Tibial nerve (tissue), 4 donors: ENCODE data around the gene ITGA8.

ENCODE experiments used
- EP300 ChIP-seq, 2 donors: sonication (generic); formaldehyde crosslinking; IDR thresholded peaks; one replicate each; pipeline ENCODE4 v1.6.1; 2017; ENCODE audit warnings: antibody characterized with exemption in 2 of 2, mild to moderate bottlenecking in 1 of 2
- POLR2A ChIP-seq, 2 donors: fragments of 450-650 bp; IDR thresholded peaks; one replicate each; pipeline ENCODE4 v1.6.1; 2017; ENCODE audit warnings: antibody characterized with exemption in 2 of 2, mild to moderate bottlenecking in 2 of 2, moderate library complexity in 2 of 2
- TF ChIP-seq, protein P1 (sequence below), 5 experiments: fragments of 200-600 bp in 3 of 5; fragments of 450-650 bp in 2 of 5; sonication (generic) in 3 of 5; IDR thresholded peaks; one replicate each; pipeline ENCODE4 v1.5.1; 2016 to 2019; ENCODE audit warnings: antibody characterized with exemption in 5 of 5, mild to moderate bottlenecking in 3 of 5, moderate library complexity in 2 of 5

DNA sequence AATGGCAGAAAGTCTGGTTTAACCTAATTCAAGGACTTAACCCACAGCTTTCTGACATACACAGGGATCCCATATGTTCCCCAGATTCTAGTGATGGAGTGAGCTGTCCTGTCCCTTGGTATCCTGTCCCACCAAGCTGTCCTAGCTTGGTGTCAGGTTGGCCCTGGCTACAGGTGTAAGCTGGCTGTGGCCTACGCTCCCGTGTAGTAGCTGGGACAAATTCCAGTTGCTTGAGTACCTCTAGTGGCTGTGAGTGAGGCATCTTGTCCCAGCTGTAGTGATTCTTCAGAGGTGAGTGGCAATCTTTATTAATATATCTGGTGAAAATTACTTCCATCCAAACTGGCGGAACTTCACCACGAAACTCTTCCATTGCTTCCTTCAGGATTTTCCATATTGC, 243.4 kb downstream of the ITGA8 start:
- TF ChIP-seq, protein P1, sequence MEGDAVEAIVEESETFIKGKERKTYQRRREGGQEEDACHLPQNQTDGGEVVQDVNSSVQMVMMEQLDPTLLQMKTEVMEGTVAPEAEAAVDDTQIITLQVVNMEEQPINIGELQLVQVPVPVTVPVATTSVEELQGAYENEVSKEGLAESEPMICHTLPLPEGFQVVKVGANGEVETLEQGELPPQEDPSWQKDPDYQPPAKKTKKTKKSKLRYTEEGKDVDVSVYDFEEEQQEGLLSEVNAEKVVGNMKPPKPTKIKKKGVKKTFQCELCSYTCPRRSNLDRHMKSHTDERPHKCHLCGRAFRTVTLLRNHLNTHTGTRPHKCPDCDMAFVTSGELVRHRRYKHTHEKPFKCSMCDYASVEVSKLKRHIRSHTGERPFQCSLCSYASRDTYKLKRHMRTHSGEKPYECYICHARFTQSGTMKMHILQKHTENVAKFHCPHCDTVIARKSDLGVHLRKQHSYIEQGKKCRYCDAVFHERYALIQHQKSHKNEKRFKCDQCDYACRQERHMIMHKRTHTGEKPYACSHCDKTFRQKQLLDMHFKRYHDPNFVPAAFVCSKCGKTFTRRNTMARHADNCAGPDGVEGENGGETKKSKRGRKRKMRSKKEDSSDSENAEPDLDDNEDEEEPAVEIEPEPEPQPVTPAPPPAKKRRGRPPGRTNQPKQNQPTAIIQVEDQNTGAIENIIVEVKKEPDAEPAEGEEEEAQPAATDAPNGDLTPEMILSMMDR (IDR thresholded peaks at IDR 0.05): no peak
- TF ChIP-seq POLR2A (IDR thresholded peaks at IDR 0.05): no peak
- no peak for TF ChIP-seq EP300 (IDR thresholded peaks at IDR 0.05)
